Heart left ventricle (tissue), 13 donors: ENCODE results near the gene KISS1R.

Experiments
- POLR2A ChIP-seq, 2 donors: fragments of 450-650 bp; IDR thresholded peaks; one replicate each; pipeline ENCODE4 v1.6.1; 2017; ENCODE audit warnings: antibody characterized with exemption in 2 of 2, mild to moderate bottlenecking in 2 of 2, moderate library complexity in 2 of 2
- TF ChIP-seq, protein P1 (sequence below), 12 donors: fragments of 200-600 bp; sonication (generic) in 4 of 12; IDR thresholded peaks; one replicate each; pipeline versions ENCODE4 v1.5.0 to v1.8.0; 2018 to 2022; ENCODE audit warnings: antibody characterized with exemption in 12 of 12, mild to moderate bottlenecking in 5 of 12
- donor health status: ischemic (EF 13 %, LVEDD 7.1; RV severe dilation, severe dysfunction).
- donor health status: DM: no; HTN: yes; CAD: no.
- donor health status: DM: no; HTN: no; CAD: no.
- donor health status: ischemic (EF 25% LVEDD 6.9; RV normal size, moderate dysfunction).
- donor health status: ischemic (EF 25% LVEDD 5.7; RV mildly dilated, moderate dysfunction).
- donor health status: ischemic (EF 35%, LVEDD 5.7; RV mildly dilated, moderate dysfunction).
- donor health status: nonischemic (EF 11% LVEDD 7.7; RV severe dilation, severe dysfunction).
- donor health status: DM: yes; HTN: yes; CAD: no.
- donor health status: PGD.
- donor health status: ischemic (EF 29% LVEDD 5.4; RV normal size, mild dysfunction).
- donor health status: nonischemic (EF 23%, LVEDD 6.1; RV moderate dilation, normal function).

DNA sequence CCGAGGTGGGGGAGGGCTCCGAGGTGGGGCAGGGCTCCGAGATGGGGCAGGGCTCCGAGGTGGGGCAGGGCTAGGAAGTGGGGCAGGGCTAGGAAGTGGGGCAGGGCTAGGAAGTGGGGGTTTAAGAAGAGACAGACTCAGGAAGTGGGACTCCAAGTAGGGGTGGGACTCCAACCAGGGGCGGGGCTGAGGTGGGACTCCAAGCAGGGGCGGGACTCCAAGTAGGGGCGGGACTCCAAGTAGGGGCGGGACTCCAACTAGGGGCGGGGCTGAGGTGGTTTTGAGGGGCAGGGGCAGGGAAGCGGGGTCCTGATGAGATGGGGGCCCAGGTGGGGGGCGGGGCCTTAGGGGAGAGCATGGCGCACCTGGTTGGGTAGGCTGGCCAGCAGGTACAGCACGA lies 44.0 kb upstream of the KISS1R start:
- TF ChIP-seq, protein P1, sequence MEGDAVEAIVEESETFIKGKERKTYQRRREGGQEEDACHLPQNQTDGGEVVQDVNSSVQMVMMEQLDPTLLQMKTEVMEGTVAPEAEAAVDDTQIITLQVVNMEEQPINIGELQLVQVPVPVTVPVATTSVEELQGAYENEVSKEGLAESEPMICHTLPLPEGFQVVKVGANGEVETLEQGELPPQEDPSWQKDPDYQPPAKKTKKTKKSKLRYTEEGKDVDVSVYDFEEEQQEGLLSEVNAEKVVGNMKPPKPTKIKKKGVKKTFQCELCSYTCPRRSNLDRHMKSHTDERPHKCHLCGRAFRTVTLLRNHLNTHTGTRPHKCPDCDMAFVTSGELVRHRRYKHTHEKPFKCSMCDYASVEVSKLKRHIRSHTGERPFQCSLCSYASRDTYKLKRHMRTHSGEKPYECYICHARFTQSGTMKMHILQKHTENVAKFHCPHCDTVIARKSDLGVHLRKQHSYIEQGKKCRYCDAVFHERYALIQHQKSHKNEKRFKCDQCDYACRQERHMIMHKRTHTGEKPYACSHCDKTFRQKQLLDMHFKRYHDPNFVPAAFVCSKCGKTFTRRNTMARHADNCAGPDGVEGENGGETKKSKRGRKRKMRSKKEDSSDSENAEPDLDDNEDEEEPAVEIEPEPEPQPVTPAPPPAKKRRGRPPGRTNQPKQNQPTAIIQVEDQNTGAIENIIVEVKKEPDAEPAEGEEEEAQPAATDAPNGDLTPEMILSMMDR (IDR thresholded peaks at IDR 0.05) = no peak
- TF ChIP-seq POLR2A (IDR thresholded peaks at IDR 0.05) = no peak
